ENCODE data around the gene TIMM22. TPM values are rescaled to one million over a fixed set of nuclear protein-coding genes. Genes with fewer than 3 reads are reported as not detected.

TIMM22 gene
- total RNA-seq = 10 to 100 TPM; 13.6 to 14.6 TPM
- 13.7 TPM for polyA plus RNA-seq (2013, experiment 1 of 2)
- 11.9 TPM for polyA plus RNA-seq (2013, experiment 2 of 2)
- long read RNA-seq, experiment 1, transcript TIMM22-201 (4 exons, 3,194 nt) = major isoform, 17 of 20 reads
- long read RNA-seq, experiment 1, partial matches to known transcripts = 1 of 20 reads
- long read RNA-seq, experiment 1, other reads (novel, unspliced or antisense) = 2 of 20 reads
- long read RNA-seq, experiment 2, transcript TIMM22-201 (4 exons, 3,194 nt) = major isoform, 70 of 72 reads
- long read RNA-seq, experiment 2, partial matches to known transcripts = 1 of 72 reads
- long read RNA-seq, experiment 2, other reads (novel, unspliced or antisense) = 1 of 72 reads
- long read RNA-seq, experiment 3, transcript TIMM22-201 (4 exons, 3,194 nt) = major isoform, 169 of 173 reads
- long read RNA-seq, experiment 3, partial matches to known transcripts = 1 of 173 reads
- long read RNA-seq, experiment 3, other reads (novel, unspliced or antisense) = 3 of 173 reads
- long read RNA-seq, experiment 4, transcript TIMM22-201 (4 exons, 3,194 nt) = major isoform, 150 of 156 reads
- long read RNA-seq, experiment 4, partial matches to known transcripts = 5 of 156 reads
- long read RNA-seq, experiment 4, other reads (novel, unspliced or antisense) = 1 of 156 reads

GRCh38 chr17:996554-997344 is at the start of gene TIMM22:
Gene TIMM22, plus strand, starts transcription at chr17:997129. Its CDS starts 14 bp downstream, at chr17:997143.
- TF ChIP-seq CTCF (conservative IDR thresholded peaks at IDR 0.05) = peak; percentile 95
- Mint-ChIP-seq H3K27ac (peak within 1 kb of the TSS; percentile 100), H3K9me3 (peaks cover 4% of the 10 kb centered on the region), H3K4me3 (peak within 1 kb of the TSS; percentile 93), H3K4me1 (peaks cover 7% of the 10 kb centered on the region), H3K36me3 (ENCODE audit: low read depth) (peaks cover 25% of the 10 kb centered on the region), H3K27me3 (ENCODE audit: insufficient read depth) (peaks cover 11% of the 10 kb centered on the region)
- H3K27ac ChIP-seq (ENCODE audit: low read depth, low read length) = peak within 1 kb of the TSS; percentile 79
- H3K4me1 ChIP-seq (ENCODE audit: control insufficient read depth, insufficient read depth, low read length) = no peaks in the 10 kb centered on the region
- 0 to 1% methylated on average over 18 to 71 of the region's 71 CpGs for WGBS, 2 experiments (ENCODE audit: insufficient coverage in 1 of 2, insufficient read length in 1 of 2)
- no peaks in the 10 kb centered on the region for H3K9me3 ChIP-seq (ENCODE audit: control insufficient read depth, low read length)
- H3K9ac ChIP-seq (ENCODE audit: extremely low read depth, low read length, poor library complexity, severe bottlenecking) = peak within 1 kb of the TSS; percentile 85
- DNase-seq = peak; percentile 100
- no peaks in the 10 kb centered on the region for H3K27me3 ChIP-seq (ENCODE audit: control insufficient read depth, insufficient read depth, low read length, poor library complexity, severe bottlenecking)
- peaks cover 25% of the 10 kb centered on the region for H3K36me3 ChIP-seq (ENCODE audit: control insufficient read depth, insufficient read depth, low read length)
- peak within 1 kb of the TSS; percentile 94 for H3K4me3 ChIP-seq (ENCODE audit: low read length)

GRCh38 chr17:948284-948852 is 48.6 kb upstream of the TIMM22 start:
- H3K27me3 Mint-ChIP-seq (ENCODE audit: insufficient read depth) = no peaks in the 10 kb centered on the region
- no peak overlapping the region for H3K9ac ChIP-seq (ENCODE audit: extremely low read depth, low read length, poor library complexity, severe bottlenecking)

More at GRCh38 chr17:948284-948852, 48.6 kb upstream of the TIMM22 start:
- TF ChIP-seq CTCF (conservative IDR thresholded peaks at IDR 0.05) = no peak
- Histone ChIP-seq H3K27me3 (ENCODE audit: control insufficient read depth, insufficient read depth, low read length, poor library complexity, severe bottlenecking) (no peaks in the 10 kb centered on the region), H3K4me1 (ENCODE audit: control insufficient read depth, insufficient read depth, low read length) (peaks cover 9% of the 10 kb centered on the region), H3K36me3 (ENCODE audit: control insufficient read depth, insufficient read depth, low read length) (peaks cover 34% of the 10 kb centered on the region), H3K9me3 (ENCODE audit: control insufficient read depth, low read length) (no peaks in the 10 kb centered on the region), H3K4me3 (ENCODE audit: low read length) (no peak overlapping the region), H3K27ac (ENCODE audit: low read depth, low read length) (peak overlapping the region; percentile 75)
- 86 to 95% methylated on average over 12 to 19 of the region's 25 CpGs for WGBS, 2 experiments (ENCODE audit: insufficient coverage in 1 of 2, insufficient read length in 1 of 2)
- Mint-ChIP-seq H3K27ac (peak overlapping the region; percentile 87), H3K9me3 (no peaks in the 10 kb centered on the region), H3K4me3 (no peak overlapping the region), H3K36me3 (ENCODE audit: low read depth) (peaks cover 27% of the 10 kb centered on the region), H3K4me1 (peaks cover 27% of the 10 kb centered on the region)
- peak; percentile 89 for DNase-seq

Measured in endodermal cell (in vitro differentiated cells).